ENCODE data around the gene ANKS1B.

Gene ANKS1B

GRCh38 chr12:99450036-99450630, 534.6 kb downstream of the ANKS1B start:
- DNase-seq (ENCODE audit: low read depth), result no peak

GRCh38 chr12:99444859-99445316, 539.8 kb downstream of the ANKS1B start:
- DNase-seq (ENCODE audit: low read depth), result no peak

GRCh38 chr12:99442758-99443157, 542.0 kb downstream of the ANKS1B start:
- DNase-seq (ENCODE audit: low read depth), result no peak

GRCh38 chr12:99439399-99439798, 545.3 kb downstream of the ANKS1B start:
- DNase-seq (ENCODE audit: low read depth), result no peak

GRCh38 chr12:99436584-99436983, 548.2 kb downstream of the ANKS1B start:
- no peak for DNase-seq (ENCODE audit: low read depth)

- no peak for DNase-seq (ENCODE audit: low read depth)
These were observed 549.5 kb downstream of the ANKS1B start for GRCh38 chr12:99435095-99435791.

- DNase-seq (ENCODE audit: low read depth), result no peak
These were observed 551.6 kb downstream of the ANKS1B start for GRCh38 chr12:99433155-99433554.

GRCh38 chr12:99431203-99431602, 553.5 kb downstream of the ANKS1B start:
- no peak for DNase-seq (ENCODE audit: low read depth)

- DNase-seq (ENCODE audit: low read depth), result no peak
These were observed 557.6 kb downstream of the ANKS1B start for GRCh38 chr12:99427104-99427503.

GRCh38 chr12:99418379-99418778, 566.4 kb downstream of the ANKS1B start:
- no peak for DNase-seq (ENCODE audit: low read depth)

GRCh38 chr12:99413751-99414150, 571.0 kb downstream of the ANKS1B start:
- DNase-seq (ENCODE audit: low read depth), result no peak

- no peak for DNase-seq (ENCODE audit: low read depth)
These were observed 591.0 kb downstream of the ANKS1B start for GRCh38 chr12:99393763-99394162.

- DNase-seq (ENCODE audit: low read depth), result no peak
These were observed 592.5 kb downstream of the ANKS1B start for GRCh38 chr12:99392091-99392850.

GRCh38 chr12:99390707-99391106, 594.0 kb downstream of the ANKS1B start:
- DNase-seq (ENCODE audit: low read depth), result no peak

GRCh38 chr12:99389751-99390150, 595.0 kb downstream of the ANKS1B start:
- no peak for DNase-seq (ENCODE audit: low read depth)

- DNase-seq (ENCODE audit: low read depth), result no peak
These were observed 596.0 kb downstream of the ANKS1B start for GRCh38 chr12:99388671-99389195.

- DNase-seq (ENCODE audit: low read depth), result no peak
These were observed 597.1 kb downstream of the ANKS1B start for GRCh38 chr12:99387661-99388060.

GRCh38 chr12:99386907-99387306, 597.8 kb downstream of the ANKS1B start:
- no peak for DNase-seq (ENCODE audit: low read depth)

- no peak for DNase-seq (ENCODE audit: low read depth)
These were observed 601.5 kb downstream of the ANKS1B start for GRCh38 chr12:99383258-99383657.

- DNase-seq (ENCODE audit: low read depth), result no peak
These were observed 602.7 kb downstream of the ANKS1B start for GRCh38 chr12:99381992-99382391.

GRCh38 chr12:99380701-99381100, 604.0 kb downstream of the ANKS1B start:
- no peak for DNase-seq (ENCODE audit: low read depth)

- DNase-seq (ENCODE audit: low read depth), result no peak
These were observed 610.7 kb downstream of the ANKS1B start for GRCh38 chr12:99374023-99374422.
